ENCODE results near the gene TSPOAP1. TPM values are rescaled to one million over a fixed set of nuclear protein-coding genes. Genes with fewer than 3 reads are reported as not detected.

TSPOAP1 gene
- total RNA-seq, 2 experiments from 2014 or later: 17.8 to 19.5 TPM

- ATAC-seq (ENCODE audit: poor library complexity): no peak
- H3K4me3 ChIP-seq (ENCODE audit: low read length): no peak overlapping the region
- no peaks in the 10 kb centered on the region for H3K27me3 Mint-ChIP-seq
- intact Hi-C loops (cut with DNase I, micrococcal nuclease): loop anchor here (10.0 kb wide), 2 partner anchors 323 to 693 kb away; no protein-coding TSS in a partner anchor
- no peaks in the 10 kb centered on the region for H3K9me3 ChIP-seq (ENCODE audit: control insufficient read depth in 1 of 2, insufficient read depth in 1 of 2, low read length in 2 of 2)
- no peak overlapping the region for H3K4me3 Mint-ChIP-seq
- peaks cover under 1% of the 10 kb centered on the region for H3K4me1 Mint-ChIP-seq (ENCODE audit: low read depth)
- H3K27me3 ChIP-seq (ENCODE audit: control insufficient read depth in 1 of 2, insufficient read depth in 2 of 2, low read length in 2 of 2): no peaks in the 10 kb centered on the region
- ChIA-PET CTCF (no interaction called here), POLR2A (interaction anchor here (22.3 kb wide), 1 partner anchor 27 kb away, joined by 1359 read pairs; no protein-coding TSS in a partner anchor)
- DNase-seq: peak in 1 of 14 experiments; percentile 12
- H3K4me1 ChIP-seq (ENCODE audit: insufficient read depth, low read length): peaks cover under 1% of the 10 kb centered on the region
- TF ChIP-seq CTCF (IDR thresholded peaks at IDR 0.05): no peak
- H3K36me3 ChIP-seq (ENCODE audit: insufficient read depth, low read length): peaks cover 16% of the 10 kb centered on the region
- H3K36me3 Mint-ChIP-seq (ENCODE audit: low read depth): no peaks in the 10 kb centered on the region
- H3K9me3 Mint-ChIP-seq: no peaks in the 10 kb centered on the region
- no peak overlapping the region for H3K27ac Mint-ChIP-seq
- no peak overlapping the region for H3K27ac ChIP-seq (ENCODE audit: low read depth in 1 of 2, low read length in 2 of 2)
Observed at GRCh38 chr17:58312021-58312630, 16.5 kb downstream of the TSPOAP1 start.

GRCh38 chr17:58311429-58311894 lies 17.1 kb downstream of the TSPOAP1 start:
- POLR2A ChIA-PET: no interaction called here
- Mint-ChIP-seq H3K27me3 (no peaks in the 10 kb centered on the region), H3K27ac (no peak overlapping the region), H3K4me1 (ENCODE audit: low read depth) (no peaks in the 10 kb centered on the region), H3K36me3 (ENCODE audit: low read depth) (no peaks in the 10 kb centered on the region), H3K9me3 (no peaks in the 10 kb centered on the region), H3K4me3 (no peak overlapping the region)
- Histone ChIP-seq H3K27ac (ENCODE audit: low read depth in 1 of 2, low read length in 2 of 2) (no peak overlapping the region), H3K27me3 (ENCODE audit: control insufficient read depth in 1 of 2, insufficient read depth in 2 of 2, low read length in 2 of 2) (no peaks in the 10 kb centered on the region), H3K4me1 (ENCODE audit: insufficient read depth, low read length) (no peaks in the 10 kb centered on the region), H3K36me3 (ENCODE audit: insufficient read depth, low read length) (peaks cover 16% of the 10 kb centered on the region), H3K4me3 (ENCODE audit: low read length) (no peak overlapping the region), H3K9me3 (ENCODE audit: control insufficient read depth in 1 of 2, insufficient read depth in 1 of 2, low read length in 2 of 2) (no peaks in the 10 kb centered on the region)
- no peak for ATAC-seq (ENCODE audit: poor library complexity)
- intact Hi-C loops (cut with DNase I, micrococcal nuclease): loop anchor here (10.0 kb wide), 2 partner anchors 323 to 693 kb away; no protein-coding TSS in a partner anchor
- peak in 1 of 14 experiments; percentile 10 for DNase-seq
- CTCF ChIA-PET: no interaction called here
- TF ChIP-seq CTCF (IDR thresholded peaks at IDR 0.05): no peak

- ChIA-PET POLR2A (no interaction called here), CTCF (no interaction called here)
- H3K9me3 Mint-ChIP-seq: no peaks in the 10 kb centered on the region
- intact Hi-C loops (cut with DNase I, micrococcal nuclease): loop anchor here (10.0 kb wide), 2 partner anchors 324 to 694 kb away; no protein-coding TSS in a partner anchor
- H3K27me3 Mint-ChIP-seq: no peaks in the 10 kb centered on the region
- no peaks in the 10 kb centered on the region for H3K4me1 Mint-ChIP-seq (ENCODE audit: low read depth)
- TF ChIP-seq CTCF (IDR thresholded peaks at IDR 0.05): no peak
- no peak overlapping the region for H3K27ac Mint-ChIP-seq
- no peaks in the 10 kb centered on the region for H3K36me3 Mint-ChIP-seq (ENCODE audit: low read depth)
- H3K27me3 ChIP-seq (ENCODE audit: control insufficient read depth in 1 of 2, insufficient read depth in 2 of 2, low read length in 2 of 2): no peaks in the 10 kb centered on the region
- no peaks in the 10 kb centered on the region for H3K9me3 ChIP-seq (ENCODE audit: control insufficient read depth in 1 of 2, insufficient read depth in 1 of 2, low read length in 2 of 2)
- ATAC-seq (ENCODE audit: poor library complexity): no peak
- H3K36me3 ChIP-seq (ENCODE audit: insufficient read depth, low read length): peaks cover 16% of the 10 kb centered on the region
- no peak overlapping the region for H3K27ac ChIP-seq (ENCODE audit: low read depth in 1 of 2, low read length in 2 of 2)
- no peak overlapping the region for H3K4me3 Mint-ChIP-seq
- no peak overlapping the region for H3K4me3 ChIP-seq (ENCODE audit: low read length)
- no peaks in the 10 kb centered on the region for H3K4me1 ChIP-seq (ENCODE audit: insufficient read depth, low read length)
- peak in 1 of 14 experiments; percentile 12 for DNase-seq
Observed at GRCh38 chr17:58310511-58311428, 17.8 kb downstream of the TSPOAP1 start.
